ENCODE measurements around the gene ARHGAP8. TPM values are rescaled to one million over a fixed set of nuclear protein-coding genes. Genes with fewer than 3 reads are reported as not detected.
"Not testable (repeated sequence)": the region's sequence is repeated elsewhere in the genome, so short reads cannot be mapped to it uniquely, and the experiment has no call there.

Gene ARHGAP8
- total RNA-seq, 1 donor from 2014 or later: 0.19 TPM

- DNase-seq (ENCODE audit: low spot score): no peak
- intact Hi-C loops (cut with DNase I): no loop called here
These were observed 15.6 kb upstream of the ARHGAP8 start for GRCh38 chr22:44736581-44737405.

GRCh38 chr22:44737406-44738346 lies 14.7 kb upstream of the ARHGAP8 start:
- DNase-seq (ENCODE audit: low spot score): no peak
- intact Hi-C loops (cut with DNase I): no loop called here

- DNase-seq (ENCODE audit: low spot score): no peak
- intact Hi-C loops (cut with DNase I): no loop called here
These were observed 14.0 kb upstream of the ARHGAP8 start for GRCh38 chr22:44738347-44738715.

- intact Hi-C loops (cut with DNase I): no loop called here
These were observed 13.4 kb upstream of the ARHGAP8 start for GRCh38 chr22:44739024-44739423.

GRCh38 chr22:44739666-44740065 lies 12.7 kb upstream of the ARHGAP8 start:
- intact Hi-C loops (cut with DNase I); DNase-seq (ENCODE audit: low spot score): not testable (repeated sequence)

More at GRCh38 chr22:44739024-44739423, 13.4 kb upstream of the ARHGAP8 start:
- DNase-seq (ENCODE audit: low spot score): no peak

GRCh38 chr22:44740307-44740706 lies 12.1 kb upstream of the ARHGAP8 start:
- no peak for DNase-seq (ENCODE audit: low spot score)
- intact Hi-C loops (cut with DNase I): no loop called here

GRCh38 chr22:44741929-44742328 lies 10.4 kb upstream of the ARHGAP8 start:
- intact Hi-C loops (cut with DNase I): no loop called here
- no peak for DNase-seq (ENCODE audit: low spot score)

GRCh38 chr22:44743247-44743646 lies 9.1 kb upstream of the ARHGAP8 start:
- no peak for DNase-seq (ENCODE audit: low spot score)
- intact Hi-C loops (cut with DNase I): no loop called here

GRCh38 chr22:44743804-44744211 lies 8.6 kb upstream of the ARHGAP8 start:
- no peak for DNase-seq (ENCODE audit: low spot score)
- intact Hi-C loops (cut with DNase I): no loop called here

- no peak for DNase-seq (ENCODE audit: low spot score)
These were observed 6.3 kb upstream of the ARHGAP8 start for GRCh38 chr22:44745853-44746789.

GRCh38 chr22:44747784-44748127 lies 4.6 kb upstream of the ARHGAP8 start:
- DNase-seq (ENCODE audit: low spot score); intact Hi-C loops (cut with DNase I): not testable (repeated sequence)

More at GRCh38 chr22:44745853-44746789, 6.3 kb upstream of the ARHGAP8 start:
- intact Hi-C loops (cut with DNase I): no loop called here

GRCh38 chr22:44748524-44748923 lies 3.9 kb upstream of the ARHGAP8 start:
- intact Hi-C loops (cut with DNase I): no loop called here

GRCh38 chr22:44750481-44750880 lies 1.9 kb upstream of the ARHGAP8 start:
- intact Hi-C loops (cut with DNase I): no loop called here
- no peak for DNase-seq (ENCODE audit: low spot score)

More at GRCh38 chr22:44748524-44748923, 3.9 kb upstream of the ARHGAP8 start:
- no peak for DNase-seq (ENCODE audit: low spot score)

GRCh38 chr22:44753189-44754042 lies 1.0 kb downstream of the ARHGAP8 start:
- intact Hi-C loops (cut with DNase I): no loop called here
- no peak for DNase-seq (ENCODE audit: low spot score)

GRCh38 chr22:44754998-44755397 lies 2.6 kb downstream of the ARHGAP8 start:
- intact Hi-C loops (cut with DNase I): no loop called here
- DNase-seq (ENCODE audit: low spot score): no peak

GRCh38 chr22:44755417-44755816 lies 3.0 kb downstream of the ARHGAP8 start:
- DNase-seq (ENCODE audit: low spot score): no peak
- intact Hi-C loops (cut with DNase I): no loop called here

- intact Hi-C loops (cut with DNase I): no loop called here
- DNase-seq (ENCODE audit: low spot score): no peak
These were observed 3.6 kb downstream of the ARHGAP8 start for GRCh38 chr22:44755956-44756361.

- DNase-seq (ENCODE audit: low spot score): no peak
- intact Hi-C loops (cut with DNase I): no loop called here
These were observed 6.1 kb downstream of the ARHGAP8 start for GRCh38 chr22:44758344-44758973.
